ENCODE results near the gene PDE10A. TPM values are rescaled to one million over a fixed set of nuclear protein-coding genes. Genes with fewer than 3 reads are reported as not detected.

Gene PDE10A
- polyA plus RNA-seq, 3 donors: not detected

GRCh38 chr6:165606740-165607008 is 56.4 kb downstream of the PDE10A start:
- TF ChIP-seq, protein P1, sequence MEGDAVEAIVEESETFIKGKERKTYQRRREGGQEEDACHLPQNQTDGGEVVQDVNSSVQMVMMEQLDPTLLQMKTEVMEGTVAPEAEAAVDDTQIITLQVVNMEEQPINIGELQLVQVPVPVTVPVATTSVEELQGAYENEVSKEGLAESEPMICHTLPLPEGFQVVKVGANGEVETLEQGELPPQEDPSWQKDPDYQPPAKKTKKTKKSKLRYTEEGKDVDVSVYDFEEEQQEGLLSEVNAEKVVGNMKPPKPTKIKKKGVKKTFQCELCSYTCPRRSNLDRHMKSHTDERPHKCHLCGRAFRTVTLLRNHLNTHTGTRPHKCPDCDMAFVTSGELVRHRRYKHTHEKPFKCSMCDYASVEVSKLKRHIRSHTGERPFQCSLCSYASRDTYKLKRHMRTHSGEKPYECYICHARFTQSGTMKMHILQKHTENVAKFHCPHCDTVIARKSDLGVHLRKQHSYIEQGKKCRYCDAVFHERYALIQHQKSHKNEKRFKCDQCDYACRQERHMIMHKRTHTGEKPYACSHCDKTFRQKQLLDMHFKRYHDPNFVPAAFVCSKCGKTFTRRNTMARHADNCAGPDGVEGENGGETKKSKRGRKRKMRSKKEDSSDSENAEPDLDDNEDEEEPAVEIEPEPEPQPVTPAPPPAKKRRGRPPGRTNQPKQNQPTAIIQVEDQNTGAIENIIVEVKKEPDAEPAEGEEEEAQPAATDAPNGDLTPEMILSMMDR (IDR thresholded peaks at IDR 0.05): no peak
- no peak overlapping the region for H3K4me3 ChIP-seq (replicated peaks in 1 of 3; ENCODE audit: low read depth in 2 of 3, low read length in 3 of 3)
- peaks cover 0 to 11% of the 10 kb centered on the region in 2 donors for H3K9me3 ChIP-seq (replicated peaks in 1 of 2; ENCODE audit: control insufficient read depth in 1 of 2, insufficient read depth in 1 of 2, low read length in 2 of 2)
- no peak overlapping the region for H3K4me2 ChIP-seq (replicated peaks; ENCODE audit: extremely low read depth, low read length, poor library complexity, severe bottlenecking)
- no peak for DNase-seq
- no peak overlapping the region for H3K4me3 Mint-ChIP-seq
- no peaks in the 10 kb centered on the region for H3K27me3 Mint-ChIP-seq (ENCODE audit: low read depth in 3 of 3)
- H3K4me1 Mint-ChIP-seq: no peaks in the 10 kb centered on the region
- no peaks in the 10 kb centered on the region for H3K4me1 ChIP-seq (ENCODE audit: control insufficient read depth in 1 of 2, insufficient read depth in 2 of 2, low read length in 2 of 2)
- WGBS (ENCODE audit: insufficient coverage): no CpG with 5 or more reads among the region's 3 CpGs
- H3K9me3 Mint-ChIP-seq: peaks cover 0 to 16% (median 10%) of the 10 kb centered on the region in 7 donors
- intact Hi-C loops (cut with micrococcal nuclease): no loop called here
- no peaks in the 10 kb centered on the region for H3K36me3 ChIP-seq (replicated peaks in 1 of 2; ENCODE audit: control insufficient read depth in 1 of 2, insufficient read depth in 2 of 2, low read length in 2 of 2)
- H3K79me2 ChIP-seq (ENCODE audit: insufficient read depth, low read length): no peaks in the 10 kb centered on the region
- no peak overlapping the region for H2AFZ ChIP-seq (ENCODE audit: insufficient read depth, low read depth, low read length, poor library complexity, severe bottlenecking)
- H3K27ac Mint-ChIP-seq: no peak overlapping the region
- H3K27me3 ChIP-seq (ENCODE audit: control insufficient read depth in 2 of 2, insufficient read depth in 2 of 2, low read length in 2 of 2): no peaks in the 10 kb centered on the region
- no peak overlapping the region for H3K9ac ChIP-seq (ENCODE audit: insufficient read depth, low read length, poor library complexity, severe bottlenecking)
- no peak overlapping the region for H3K27ac ChIP-seq (ENCODE audit: low read depth in 1 of 2, low read length in 2 of 2)
- no peaks in the 10 kb centered on the region for H4K20me1 ChIP-seq (ENCODE audit: insufficient read depth, low read length)
- H3K36me3 Mint-ChIP-seq: no peaks in the 10 kb centered on the region

DNA sequence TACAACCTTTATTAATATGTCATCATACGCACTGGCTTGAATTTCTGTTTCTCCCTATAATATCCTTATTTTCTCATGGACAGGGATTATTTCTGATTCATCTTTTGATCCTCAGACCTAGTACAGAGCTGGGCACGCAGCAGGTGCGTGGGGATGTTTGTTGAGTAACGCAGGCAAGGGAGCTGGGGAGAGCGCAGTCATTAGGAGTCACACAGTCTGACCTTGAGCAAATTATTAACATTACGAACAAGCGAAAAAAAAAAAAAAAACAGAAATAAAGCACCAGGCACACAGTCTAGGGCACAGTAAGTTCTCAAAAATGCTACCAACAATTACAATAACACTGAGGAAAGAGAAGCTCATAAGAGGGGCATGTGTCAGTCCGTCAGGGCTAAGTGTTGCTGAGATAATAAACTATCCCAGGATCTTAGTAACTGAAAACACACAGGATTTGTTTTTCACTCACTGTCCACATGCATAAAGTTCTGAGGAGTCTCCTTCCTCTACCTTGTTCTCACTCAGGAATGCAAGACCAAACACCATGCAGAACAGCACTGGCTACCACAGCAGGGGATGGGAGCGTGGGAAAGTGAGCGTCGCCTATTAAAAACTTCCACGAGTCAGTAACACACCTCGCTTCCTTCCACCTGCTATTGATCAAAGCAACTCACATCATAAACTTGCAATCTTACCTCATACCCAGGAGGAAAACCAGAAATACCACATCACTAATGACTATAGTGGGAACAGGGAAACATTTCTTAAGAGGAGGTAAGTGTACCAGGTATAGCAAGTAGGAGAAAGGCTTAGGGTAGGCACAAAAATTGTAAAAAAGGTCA is 56.9 kb downstream of the PDE10A start:
- H3K9me3 ChIP-seq (replicated peaks in 1 of 2; ENCODE audit: control insufficient read depth in 1 of 2, insufficient read depth in 1 of 2, low read length in 2 of 2): peaks cover under 1 to 11% of the 10 kb centered on the region in 2 donors
- intact Hi-C loops (cut with micrococcal nuclease): no loop called here
- no peaks in the 10 kb centered on the region for H3K79me2 ChIP-seq (ENCODE audit: insufficient read depth, low read length)
- peaks cover 0 to 16% (median 8%) of the 10 kb centered on the region in 7 donors for H3K9me3 Mint-ChIP-seq
- no peak for DNase-seq
- no peak overlapping the region for H3K4me3 ChIP-seq (replicated peaks in 1 of 3; ENCODE audit: low read depth in 2 of 3, low read length in 3 of 3)
- H3K4me1 Mint-ChIP-seq: no peaks in the 10 kb centered on the region
- no peaks in the 10 kb centered on the region for H3K36me3 ChIP-seq (replicated peaks in 1 of 2; ENCODE audit: control insufficient read depth in 1 of 2, insufficient read depth in 2 of 2, low read length in 2 of 2)
- no peak overlapping the region for H3K4me2 ChIP-seq (replicated peaks; ENCODE audit: extremely low read depth, low read length, poor library complexity, severe bottlenecking)
- H3K9ac ChIP-seq (ENCODE audit: insufficient read depth, low read length, poor library complexity, severe bottlenecking): no peak overlapping the region
- H4K20me1 ChIP-seq (ENCODE audit: insufficient read depth, low read length): no peaks in the 10 kb centered on the region
- no peak overlapping the region for H3K4me3 Mint-ChIP-seq
- no peaks in the 10 kb centered on the region for H3K4me1 ChIP-seq (ENCODE audit: control insufficient read depth in 1 of 2, insufficient read depth in 2 of 2, low read length in 2 of 2)
- no peaks in the 10 kb centered on the region for H3K27me3 ChIP-seq (ENCODE audit: control insufficient read depth in 2 of 2, insufficient read depth in 2 of 2, low read length in 2 of 2)
- 94% methylated on average over 3 of the region's 13 CpGs for WGBS (ENCODE audit: insufficient coverage)
- H3K36me3 Mint-ChIP-seq: no peaks in the 10 kb centered on the region
- H3K27ac ChIP-seq (ENCODE audit: low read depth in 1 of 2, low read length in 2 of 2): no peak overlapping the region
- H2AFZ ChIP-seq (ENCODE audit: insufficient read depth, low read depth, low read length, poor library complexity, severe bottlenecking): no peak overlapping the region
- TF ChIP-seq, protein P1 (IDR thresholded peaks at IDR 0.05): no peak
- H3K27me3 Mint-ChIP-seq (ENCODE audit: low read depth in 3 of 3): no peaks in the 10 kb centered on the region
- no peak overlapping the region for H3K27ac Mint-ChIP-seq

All from CD14-positive monocyte (primary cell).